Immature natural killer cell (primary cell): ENCODE results near the gene STIP1. TPM values are rescaled to one million over a fixed set of nuclear protein-coding genes. Genes with fewer than 3 reads are reported as not detected.

Experiments
- DNase-seq, 3 donors: peaks; one replicate each; pipeline ENCODE4 v3.0.0; 2022; ENCODE audit warnings: mixed read lengths in 1 of 3
- H3K27ac Mint-ChIP-seq, 6 donors: one replicate each; pipeline ENCODE4 v1.8.0; 2020; ENCODE audit warnings: mixed read lengths in 6 of 6, mild to moderate bottlenecking in 5 of 6, inconsistent platforms in 4 of 6, moderate library complexity in 3 of 6
- H3K27me3 Mint-ChIP-seq, 3 donors: one replicate each; pipeline ENCODE4 v1.8.0; 2020 to 2021; ENCODE audit warnings: low read depth in 3 of 3, mild to moderate bottlenecking in 3 of 3, mixed read lengths in 3 of 3, moderate library complexity in 3 of 3, inconsistent platforms in 1 of 3
- H3K36me3 Mint-ChIP-seq, 3 donors: one replicate each; pipeline ENCODE4 v1.8.0; 2020; ENCODE audit warnings: mixed read lengths in 3 of 3, inconsistent platforms in 2 of 3, mild to moderate bottlenecking in 2 of 3
- H3K4me1 Mint-ChIP-seq, 2 donors: one replicate each; pipeline ENCODE4 v1.8.0; 2020; ENCODE audit warnings: inconsistent platforms in 2 of 2, mild to moderate bottlenecking in 2 of 2, mixed read lengths in 2 of 2, moderate library complexity in 1 of 2
- H3K4me3 Mint-ChIP-seq, 5 donors: one replicate each; pipeline ENCODE4 v1.8.0; 2020; ENCODE audit warnings: mild to moderate bottlenecking in 5 of 5, mixed read lengths in 5 of 5, inconsistent platforms in 3 of 5, moderate library complexity in 3 of 5
- H3K9me3 Mint-ChIP-seq, 6 donors: one replicate each; pipeline ENCODE4 v1.8.0; 2020; ENCODE audit warnings: mild to moderate bottlenecking in 6 of 6, mixed read lengths in 6 of 6, inconsistent platforms in 4 of 6, moderate library complexity in 3 of 6
- polyA plus RNA-seq, 3 donors: library from polyadenylated mRNA; unstranded; fragments of 300-500 nt; fragmentation: Illumina TruSeq; gene quantifications; one replicate each; pipeline ENCODE4 v1.2.3, GENCODE V29; 2021

Gene STIP1
- polyA plus RNA-seq, 3 donors from 2014 or later: 51.3 to 113 (median 57.3) TPM

DNA sequence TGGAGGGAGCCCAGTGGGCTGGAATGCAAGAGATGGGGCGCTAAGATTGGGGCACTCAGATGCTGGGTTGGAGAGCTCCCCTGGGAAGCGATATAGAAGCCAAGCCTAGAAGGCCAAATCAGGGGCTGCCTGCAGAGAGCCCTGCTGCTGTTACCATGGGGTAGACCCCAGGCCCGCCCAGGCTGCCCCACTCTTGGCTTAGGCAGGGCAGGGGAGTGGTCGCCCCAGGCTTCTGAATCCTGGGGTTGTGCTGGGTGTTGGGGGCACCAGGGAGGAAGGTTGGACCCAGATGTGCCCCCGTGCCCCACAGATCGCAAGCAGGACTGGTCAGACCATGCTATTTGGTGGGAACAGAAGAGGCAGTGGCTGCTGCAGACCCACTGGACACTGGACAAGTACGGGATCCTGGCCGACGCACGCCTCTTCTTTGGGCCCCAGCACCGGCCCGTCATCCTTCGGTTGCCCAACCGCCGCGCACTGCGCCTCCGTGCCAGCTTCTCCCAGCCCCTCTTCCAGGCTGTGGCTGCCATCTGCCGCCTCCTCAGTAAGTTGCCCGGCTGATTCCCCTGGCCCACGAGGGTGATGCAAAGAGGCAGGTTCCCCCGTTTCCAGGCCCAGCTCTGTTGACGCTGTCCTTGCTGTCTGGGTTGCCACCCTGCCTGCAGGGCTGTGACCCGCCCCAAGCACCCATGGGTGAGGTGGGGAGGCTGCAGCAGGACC, 24.5 kb downstream of the STIP1 start:
- H3K9me3 Mint-ChIP-seq: no peaks in the 10 kb centered on the region
- no peak overlapping the region for H3K4me3 Mint-ChIP-seq
- H3K4me1 Mint-ChIP-seq: peaks cover 39 to 43% of the 10 kb centered on the region in 2 donors
- peaks cover 12 to 17% (median 14%) of the 10 kb centered on the region in 3 donors for H3K36me3 Mint-ChIP-seq
- no peak for DNase-seq
- peaks cover 2 to 6% (median 5%) of the 10 kb centered on the region in 3 donors for H3K27me3 Mint-ChIP-seq
- H3K27ac Mint-ChIP-seq: peak overlapping the region in 5 of 6 donors; percentile 20 to 95 (median 60)

DNA sequence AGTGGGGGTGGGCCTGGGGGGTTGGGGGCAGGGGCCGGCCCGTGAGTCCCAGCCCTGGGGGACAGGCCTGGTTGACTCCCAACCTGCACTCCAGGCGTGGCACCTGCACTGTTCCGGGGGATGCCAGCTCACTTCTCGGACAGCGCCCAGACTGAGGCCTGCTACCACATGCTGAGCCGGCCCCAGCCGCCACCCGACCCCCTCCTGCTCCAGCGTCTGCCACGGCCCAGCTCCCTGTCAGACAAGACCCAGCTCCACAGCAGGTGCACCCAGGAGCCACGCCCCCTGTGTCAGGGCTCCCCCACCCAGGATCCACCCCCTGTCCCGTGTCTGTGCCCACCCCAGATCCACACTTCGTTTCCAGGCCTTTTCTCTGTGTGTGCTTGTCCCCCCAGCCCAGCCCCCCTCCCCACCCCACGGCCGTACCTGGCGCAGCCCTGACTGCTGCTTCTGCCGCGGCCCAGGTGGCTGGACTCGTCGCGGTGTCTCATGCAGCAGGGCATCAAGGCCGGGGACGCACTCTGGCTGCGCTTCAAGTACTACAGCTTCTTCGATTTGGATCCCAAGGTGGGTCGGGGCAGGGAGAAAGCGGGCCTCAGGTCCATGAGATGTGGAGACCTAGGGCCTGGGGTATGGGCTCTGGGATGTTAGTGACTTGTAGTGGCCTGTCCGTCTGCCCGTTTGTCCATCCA, 25.4 kb downstream of the STIP1 start:
- no peak overlapping the region for H3K4me3 Mint-ChIP-seq
- H3K9me3 Mint-ChIP-seq: no peaks in the 10 kb centered on the region
- H3K27me3 Mint-ChIP-seq: peaks cover 2 to 6% (median 5%) of the 10 kb centered on the region in 3 donors
- no peak for DNase-seq
- H3K27ac Mint-ChIP-seq: peak overlapping the region in 2 of 6 donors; percentile 3 to 30
- peaks cover 32 to 36% of the 10 kb centered on the region in 2 donors for H3K4me1 Mint-ChIP-seq
- H3K36me3 Mint-ChIP-seq: peaks cover 12 to 17% (median 14%) of the 10 kb centered on the region in 3 donors

DNA sequence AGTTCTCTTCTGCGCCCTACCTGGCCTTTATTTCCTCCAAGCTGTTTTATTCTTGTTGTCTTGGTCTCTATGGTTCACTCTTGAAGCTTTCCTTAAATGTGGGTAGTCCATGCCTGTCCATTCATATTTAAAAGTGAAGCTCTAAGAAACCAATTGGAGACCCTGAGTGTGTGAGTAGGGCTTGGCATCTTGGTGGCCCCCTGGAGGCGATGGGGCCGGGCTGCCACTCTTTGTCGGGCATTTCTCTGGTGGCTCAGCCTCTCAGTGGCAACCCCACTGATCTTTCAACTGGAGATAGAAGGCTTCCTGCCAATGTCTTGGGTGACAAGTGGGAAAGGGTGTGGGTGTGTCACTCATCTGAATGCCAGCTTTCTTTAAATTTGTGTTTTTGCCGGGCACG, 30.9 kb downstream of the STIP1 start:
- no peak overlapping the region for H3K4me3 Mint-ChIP-seq
- H3K4me1 Mint-ChIP-seq: peaks cover 6 to 26% of the 10 kb centered on the region in 2 donors
- peaks cover 0 to 2% (median 0%) of the 10 kb centered on the region in 3 donors for H3K27me3 Mint-ChIP-seq
- H3K9me3 Mint-ChIP-seq: no peaks in the 10 kb centered on the region
- peak overlapping the region in 3 of 6 donors; percentile 9 to 39 (median 28) for H3K27ac Mint-ChIP-seq
- peaks cover 12 to 22% (median 13%) of the 10 kb centered on the region in 3 donors for H3K36me3 Mint-ChIP-seq
- no peak for DNase-seq

DNA sequence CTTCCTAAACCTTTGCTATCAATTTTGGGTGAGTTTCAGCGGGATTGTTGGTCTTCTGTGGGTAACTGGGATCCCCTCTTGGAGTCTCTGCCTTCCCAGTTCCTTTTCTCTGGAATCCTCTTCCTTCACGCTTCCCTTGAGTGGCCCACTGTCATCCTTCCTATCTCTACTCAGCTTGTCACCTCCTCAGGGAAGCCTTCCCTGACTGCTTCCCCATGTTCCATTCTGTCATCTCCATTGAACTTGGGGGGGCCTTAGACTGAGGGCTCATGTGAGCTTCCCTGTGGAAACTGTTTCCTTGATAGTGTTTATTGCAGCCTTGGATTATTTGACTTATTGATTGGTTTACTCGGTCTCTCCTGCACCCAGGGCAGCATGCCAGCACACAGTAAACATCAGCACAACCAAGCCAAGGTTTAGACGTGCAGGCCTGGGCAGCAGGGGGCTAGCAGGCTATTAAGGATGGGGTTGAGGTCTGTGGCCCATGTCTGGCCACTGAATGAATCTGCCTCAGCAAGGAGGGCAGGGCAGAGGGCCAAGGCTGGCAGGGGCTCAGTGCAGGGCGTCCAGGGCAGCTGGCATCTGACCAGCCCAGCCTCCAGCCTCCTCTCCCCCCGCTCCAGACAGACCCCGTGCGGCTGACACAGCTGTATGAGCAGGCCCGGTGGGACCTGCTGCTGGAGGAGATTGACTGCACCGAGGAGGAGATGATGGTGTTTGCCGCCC, 32.8 kb downstream of the STIP1 start:
- H3K4me3 Mint-ChIP-seq: no peak overlapping the region
- H3K27me3 Mint-ChIP-seq: peaks cover 0 to 2% (median 0%) of the 10 kb centered on the region in 3 donors
- no peaks in the 10 kb centered on the region for H3K9me3 Mint-ChIP-seq
- H3K36me3 Mint-ChIP-seq: peaks cover 4 to 13% (median 6%) of the 10 kb centered on the region in 3 donors
- no peak for DNase-seq
- H3K4me1 Mint-ChIP-seq: peaks cover 5 to 14% of the 10 kb centered on the region in 2 donors
- H3K27ac Mint-ChIP-seq: peak overlapping the region in 3 of 6 donors; percentile 6 to 50 (median 8)

DNA sequence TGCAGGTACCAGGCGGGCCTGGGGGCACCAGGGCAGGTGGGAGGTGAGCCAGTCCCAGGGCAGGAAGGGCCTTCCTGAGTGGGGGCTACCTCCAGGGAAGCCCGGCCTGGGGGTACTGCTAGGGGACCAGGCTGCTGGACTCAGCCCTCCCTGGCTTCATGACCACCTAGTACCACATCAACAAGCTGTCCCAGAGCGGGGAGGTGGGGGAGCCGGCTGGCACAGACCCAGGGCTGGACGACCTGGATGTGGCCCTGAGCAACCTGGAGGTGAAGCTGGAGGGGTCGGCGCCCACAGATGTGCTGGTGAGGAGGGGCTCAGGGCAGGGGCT, 33.3 kb downstream of the STIP1 start:
- H3K4me1 Mint-ChIP-seq: peaks cover 3 to 10% of the 10 kb centered on the region in 2 donors
- H3K9me3 Mint-ChIP-seq: no peaks in the 10 kb centered on the region
- no peak overlapping the region for H3K27ac Mint-ChIP-seq
- no peak overlapping the region for H3K4me3 Mint-ChIP-seq
- H3K36me3 Mint-ChIP-seq: peaks cover 4 to 11% (median 4%) of the 10 kb centered on the region in 3 donors
- DNase-seq: no peak
- H3K27me3 Mint-ChIP-seq: peaks cover 0 to 3% (median 0%) of the 10 kb centered on the region in 3 donors

DNA sequence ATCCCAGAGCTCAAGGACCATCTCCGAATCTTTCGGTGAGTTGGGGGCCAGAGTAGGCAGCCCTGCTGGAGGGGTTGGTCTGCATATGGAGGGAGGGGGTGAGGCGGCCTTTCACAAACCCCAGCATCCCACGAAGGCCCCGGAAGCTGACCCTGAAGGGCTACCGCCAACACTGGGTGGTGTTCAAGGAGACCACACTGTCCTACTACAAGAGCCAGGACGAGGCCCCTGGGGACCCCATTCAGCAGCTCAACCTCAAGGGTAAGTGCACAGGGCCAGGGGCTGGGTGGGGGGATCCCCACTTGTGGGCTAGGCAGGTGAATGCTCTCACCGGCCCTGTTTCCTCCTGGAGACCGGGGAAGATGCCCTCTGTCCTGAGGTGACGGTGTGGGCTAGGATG, 33.8 kb downstream of the STIP1 start:
- Mint-ChIP-seq H3K4me3 (no peak overlapping the region), H3K4me1 (peaks cover 3 to 10% of the 10 kb centered on the region in 2 donors), H3K36me3 (peaks cover 4 to 11% (median 4%) of the 10 kb centered on the region in 3 donors), H3K27me3 (peaks cover 0 to 4% (median 0%) of the 10 kb centered on the region in 3 donors), H3K9me3 (no peaks in the 10 kb centered on the region), H3K27ac (no peak overlapping the region)
- no peak for DNase-seq

DNA sequence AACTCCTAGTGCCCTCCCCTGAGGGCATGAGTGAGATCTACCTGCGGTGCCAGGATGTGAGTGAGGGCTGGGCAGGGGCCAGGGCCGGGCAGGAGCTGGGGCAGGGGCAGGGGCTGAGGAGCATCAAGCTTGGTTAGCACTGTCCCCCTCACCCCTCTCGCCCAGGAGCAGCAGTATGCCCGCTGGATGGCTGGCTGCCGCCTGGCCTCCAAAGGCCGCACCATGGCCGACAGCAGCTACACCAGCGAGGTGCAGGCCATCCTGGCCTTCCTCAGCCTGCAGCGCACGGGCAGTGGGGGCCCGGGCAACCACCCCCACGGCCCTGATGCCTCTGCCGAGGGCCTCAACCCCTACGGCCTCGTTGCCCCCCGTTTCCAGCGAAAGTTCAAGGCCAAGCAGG, 34.3 kb downstream of the STIP1 start:
- Mint-ChIP-seq H3K36me3 (peaks cover under 1 to 6% (median under 1%) of the 10 kb centered on the region in 3 donors), H3K4me1 (peaks cover 6 to 9% of the 10 kb centered on the region in 2 donors), H3K9me3 (no peaks in the 10 kb centered on the region), H3K27ac (no peak overlapping the region), H3K4me3 (no peak overlapping the region), H3K27me3 (peaks cover 0 to 4% (median 0%) of the 10 kb centered on the region in 3 donors)
- no peak for DNase-seq

DNA sequence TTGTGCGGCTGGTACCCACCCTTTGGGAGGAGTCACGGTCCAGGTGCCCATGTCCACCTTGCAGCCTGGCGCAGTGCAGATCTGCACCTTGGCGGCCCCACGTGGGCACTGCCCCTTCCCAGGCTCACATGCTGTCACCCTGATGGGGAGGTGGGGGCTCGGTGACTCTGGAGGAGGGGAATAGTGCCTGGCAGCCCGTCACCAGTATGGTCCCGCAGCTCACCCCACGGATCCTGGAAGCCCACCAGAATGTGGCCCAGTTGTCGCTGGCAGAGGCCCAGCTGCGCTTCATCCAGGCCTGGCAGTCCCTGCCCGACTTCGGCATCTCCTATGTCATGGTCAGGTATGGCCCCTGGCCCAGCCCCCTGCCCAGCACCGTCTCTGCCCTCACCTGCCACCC, 34.8 kb downstream of the STIP1 start:
- no peak for DNase-seq

DNA sequence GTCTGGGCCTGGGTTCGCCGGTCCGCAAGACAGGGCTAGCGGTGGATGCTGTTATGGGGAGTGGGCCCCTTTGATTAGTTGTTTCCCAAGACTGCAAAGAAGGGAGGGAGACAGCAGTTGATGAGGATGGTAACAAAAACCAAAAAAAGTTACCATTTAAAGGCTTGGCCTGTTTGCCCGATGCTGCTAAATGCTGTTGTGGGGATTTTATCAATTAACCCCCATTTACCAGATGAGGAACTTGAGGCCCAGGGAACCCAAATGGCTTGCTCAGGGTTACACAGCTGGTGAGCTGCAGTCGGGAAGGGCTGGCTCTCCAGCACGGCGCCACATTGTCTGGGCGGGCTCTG, 36.7 kb downstream of the STIP1 start:
- H3K36me3 Mint-ChIP-seq: peaks cover 0 to 5% (median 0%) of the 10 kb centered on the region in 3 donors
- no peak overlapping the region for H3K4me3 Mint-ChIP-seq
- H3K4me1 Mint-ChIP-seq: peaks cover 19 to 20% of the 10 kb centered on the region in 2 donors
- H3K27me3 Mint-ChIP-seq: peaks cover 0 to 6% (median 2%) of the 10 kb centered on the region in 3 donors
- no peaks in the 10 kb centered on the region for H3K9me3 Mint-ChIP-seq
- DNase-seq: no peak
- no peak overlapping the region for H3K27ac Mint-ChIP-seq

More for the DNA sequence above, 34.8 kb downstream of the STIP1 start:
- peaks cover 0 to 5% (median 0%) of the 10 kb centered on the region in 3 donors for H3K36me3 Mint-ChIP-seq
- no peaks in the 10 kb centered on the region for H3K9me3 Mint-ChIP-seq
- peak overlapping the region in 1 of 6 donors; percentile 29 for H3K27ac Mint-ChIP-seq
- H3K27me3 Mint-ChIP-seq: peaks cover 0 to 5% (median 0%) of the 10 kb centered on the region in 3 donors
- peaks cover 9 to 11% of the 10 kb centered on the region in 2 donors for H3K4me1 Mint-ChIP-seq
- H3K4me3 Mint-ChIP-seq: no peak overlapping the region

DNA sequence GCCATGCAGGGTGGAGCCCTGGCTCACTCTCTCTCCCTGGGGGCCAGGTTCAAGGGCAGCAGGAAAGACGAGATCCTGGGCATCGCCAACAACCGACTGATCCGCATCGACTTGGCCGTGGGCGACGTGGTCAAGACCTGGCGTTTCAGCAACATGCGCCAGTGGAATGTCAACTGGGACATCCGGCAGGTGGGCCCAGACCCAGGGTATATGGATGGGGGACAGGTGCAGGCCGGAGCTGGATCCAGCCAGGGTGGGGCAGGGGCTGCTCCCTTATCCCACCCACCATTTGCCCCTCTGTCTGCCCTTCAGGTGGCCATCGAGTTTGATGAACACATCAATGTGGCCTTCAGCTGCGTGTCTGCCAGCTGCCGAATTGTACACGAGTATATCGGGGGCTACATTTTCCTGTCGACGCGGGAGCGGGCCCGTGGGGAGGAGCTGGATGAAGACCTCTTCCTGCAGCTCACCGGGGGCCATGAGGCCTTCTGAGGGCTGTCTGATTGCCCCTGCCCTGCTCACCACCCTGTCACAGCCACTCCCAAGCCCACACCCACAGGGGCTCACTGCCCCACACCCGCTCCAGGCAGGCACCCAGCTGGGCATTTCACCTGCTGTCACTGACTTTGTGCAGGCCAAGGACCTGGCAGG, 37.2 kb downstream of the STIP1 start:
- no peak overlapping the region for H3K27ac Mint-ChIP-seq
- no peak for DNase-seq
- H3K36me3 Mint-ChIP-seq: peaks cover 0 to 5% (median 0%) of the 10 kb centered on the region in 3 donors
- H3K27me3 Mint-ChIP-seq: peaks cover 0 to 6% (median 2%) of the 10 kb centered on the region in 3 donors
- peaks cover 22% of the 10 kb centered on the region in 2 donors for H3K4me1 Mint-ChIP-seq
- H3K9me3 Mint-ChIP-seq: no peaks in the 10 kb centered on the region
- no peak overlapping the region for H3K4me3 Mint-ChIP-seq

DNA sequence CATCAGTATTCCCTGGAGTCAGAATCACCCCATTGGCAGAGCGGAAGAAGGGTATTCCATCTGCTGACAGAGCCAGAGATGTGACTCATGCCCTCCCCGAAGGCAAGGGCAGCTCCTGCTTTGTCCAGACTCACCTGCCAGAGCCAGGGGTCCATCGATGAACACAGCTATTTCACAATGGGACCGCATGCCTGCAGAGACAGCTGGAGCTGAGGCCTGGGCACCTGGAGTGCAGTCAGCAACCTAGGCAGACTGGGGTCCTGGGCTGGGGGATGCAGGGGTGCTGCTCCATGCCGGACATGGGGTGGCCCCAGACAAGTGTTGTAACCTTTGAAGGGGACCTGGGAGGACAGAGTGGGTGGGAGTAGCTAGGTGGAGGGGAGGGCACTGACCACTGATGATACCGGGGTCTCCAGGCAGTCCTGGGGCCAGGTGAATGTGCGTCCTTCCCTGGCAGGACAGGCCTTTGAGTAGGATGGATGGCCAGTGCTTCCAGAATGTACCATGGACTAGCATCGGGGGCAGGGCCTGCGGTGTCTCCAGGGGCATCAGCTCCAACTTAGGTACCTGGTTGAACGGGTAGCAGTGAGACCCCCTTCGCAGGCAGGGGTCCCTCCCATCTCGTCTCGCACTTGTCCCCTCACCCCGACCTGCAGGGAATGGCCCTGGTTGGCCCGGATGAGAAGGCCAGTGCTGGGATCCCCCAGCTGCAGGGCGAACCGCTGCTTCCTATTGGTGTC, 38.4 kb downstream of the STIP1 start:
- peak overlapping the region in 3 of 5 donors; percentile 40 to 88 (median 87) for H3K4me3 Mint-ChIP-seq
- H3K36me3 Mint-ChIP-seq: no peaks in the 10 kb centered on the region
- DNase-seq: no peak
- H3K4me1 Mint-ChIP-seq: peaks cover 22 to 24% of the 10 kb centered on the region in 2 donors
- peaks cover 0 to 6% (median 2%) of the 10 kb centered on the region in 3 donors for H3K27me3 Mint-ChIP-seq
- peak overlapping the region in 4 of 6 donors; percentile 34 to 80 (median 64) for H3K27ac Mint-ChIP-seq
- no peaks in the 10 kb centered on the region for H3K9me3 Mint-ChIP-seq

DNA sequence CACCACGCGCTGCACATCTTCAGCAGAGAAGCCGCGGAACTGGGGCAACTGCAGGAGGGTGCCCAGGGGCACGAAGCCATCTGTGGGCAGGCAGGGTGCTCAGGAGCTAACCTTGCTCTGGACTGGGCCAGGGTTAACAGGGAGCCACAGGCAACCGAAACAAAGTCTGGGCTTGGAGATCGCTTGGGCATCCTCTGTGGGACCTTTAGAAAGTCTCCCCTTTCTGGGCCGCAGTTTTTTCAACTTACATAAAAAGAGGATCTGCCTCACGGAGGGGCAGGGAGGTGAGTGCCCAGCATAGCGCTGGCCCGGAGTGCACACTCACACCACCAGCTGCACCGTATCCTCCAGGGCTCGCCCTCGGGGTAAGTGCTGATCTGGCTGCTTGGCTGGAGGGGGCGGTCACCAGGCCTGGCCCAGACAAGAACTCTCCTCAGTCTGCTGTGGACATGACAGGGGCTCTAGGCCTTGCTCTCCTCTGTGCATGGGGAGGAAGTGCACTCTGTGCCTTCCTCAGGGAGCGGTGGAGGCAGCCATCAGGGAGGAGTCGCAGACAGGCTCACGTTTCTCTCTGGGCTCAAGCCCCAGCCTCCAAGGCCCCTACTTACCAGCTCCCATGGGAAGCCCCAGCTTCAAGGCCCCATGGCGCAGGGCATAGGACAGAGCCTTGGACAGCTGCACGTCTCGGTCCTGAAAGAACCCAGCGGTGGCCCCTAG, 39.1 kb downstream of the STIP1 start:
- H3K27me3 Mint-ChIP-seq: peaks cover 0 to 6% (median 2%) of the 10 kb centered on the region in 3 donors
- no peaks in the 10 kb centered on the region for H3K9me3 Mint-ChIP-seq
- H3K27ac Mint-ChIP-seq: peak overlapping the region; percentile 27 to 91 (median 77)
- peaks cover 30 to 31% of the 10 kb centered on the region in 2 donors for H3K4me1 Mint-ChIP-seq
- H3K36me3 Mint-ChIP-seq: no peaks in the 10 kb centered on the region
- H3K4me3 Mint-ChIP-seq: peak overlapping the region; percentile 87 to 91 (median 89)
- DNase-seq: no peak
